ENCODE data around the gene BLTP1.

Gene BLTP1

GRCh38 chr4:122122083-122122482, 30.0 kb upstream of the BLTP1 start:
- no peak for TF ChIP-seq CTCF (IDR thresholded peaks at IDR 0.05; ENCODE audit: low read depth, low read length)
- DNase-seq (ENCODE audit: extremely low read depth, low read depth), result no peak

- no peak for DNase-seq (ENCODE audit: extremely low read depth, low read depth)
These were observed 23.1 kb upstream of the BLTP1 start for GRCh38 chr4:122129061-122129460.

GRCh38 chr4:122131562-122132157, 20.5 kb upstream of the BLTP1 start:
- TF ChIP-seq CTCF (IDR thresholded peaks at IDR 0.05; ENCODE audit: low read depth, low read length), result no peak
- no peak for DNase-seq (ENCODE audit: extremely low read depth, low read depth)

More at GRCh38 chr4:122129061-122129460, 23.1 kb upstream of the BLTP1 start:
- TF ChIP-seq CTCF (IDR thresholded peaks at IDR 0.05; ENCODE audit: low read depth, low read length), result no peak

- no peak for TF ChIP-seq CTCF (IDR thresholded peaks at IDR 0.05; ENCODE audit: low read depth, low read length)
- no peak for DNase-seq (ENCODE audit: extremely low read depth, low read depth)
These were observed 19.2 kb upstream of the BLTP1 start for GRCh38 chr4:122132891-122133290.

GRCh38 chr4:122139139-122139538, 13.0 kb upstream of the BLTP1 start:
- TF ChIP-seq CTCF (IDR thresholded peaks at IDR 0.05; ENCODE audit: low read depth, low read length), result no peak
- no peak for DNase-seq (ENCODE audit: extremely low read depth, low read depth)

GRCh38 chr4:122140834-122141233, 11.3 kb upstream of the BLTP1 start:
- no peak for DNase-seq (ENCODE audit: extremely low read depth, low read depth)
- no peak for TF ChIP-seq CTCF (IDR thresholded peaks at IDR 0.05; ENCODE audit: low read depth, low read length)

GRCh38 chr4:122142687-122143086, 9.4 kb upstream of the BLTP1 start:
- no peak for TF ChIP-seq CTCF (IDR thresholded peaks at IDR 0.05; ENCODE audit: low read depth, low read length)
- no peak for DNase-seq (ENCODE audit: extremely low read depth, low read depth)
